Epithelial cell of prostate (primary cell): ENCODE results near the gene PNLIPRP3.

Source experiments
- DNase-seq: peaks from one replicate; pipeline ENCODE4 v3.0.0-alpha.2; 2011; ENCODE audit warnings: low read depth, low spot score
- H3K27ac ChIP-seq: fragments of 450-650 bp; 2 replicates; pipeline ENCODE4 v1.5.1; 2017; ENCODE audit warnings: mild to moderate bottlenecking

PNLIPRP3 gene

DNA sequence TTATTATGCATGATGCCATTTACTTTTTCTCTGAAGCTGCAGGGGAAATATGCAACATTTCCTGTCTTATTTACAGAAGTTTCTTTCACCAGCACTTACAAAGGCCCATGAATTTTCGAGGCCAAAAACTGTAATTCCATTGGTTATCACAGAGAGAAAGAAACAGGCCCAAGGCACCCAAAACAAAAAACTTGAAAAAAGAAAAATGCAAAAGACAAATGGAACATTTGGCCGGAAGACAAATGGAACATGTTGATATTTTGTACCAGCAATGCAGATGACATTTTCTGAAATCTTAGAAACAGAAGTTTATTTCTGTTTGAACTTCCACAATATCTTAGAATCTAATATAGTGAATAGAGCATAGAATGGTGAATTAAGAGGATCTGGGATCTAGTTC, 61.8 kb downstream of the PNLIPRP3 start:
- no peak for DNase-seq
- no peak overlapping the region for H3K27ac ChIP-seq

DNA sequence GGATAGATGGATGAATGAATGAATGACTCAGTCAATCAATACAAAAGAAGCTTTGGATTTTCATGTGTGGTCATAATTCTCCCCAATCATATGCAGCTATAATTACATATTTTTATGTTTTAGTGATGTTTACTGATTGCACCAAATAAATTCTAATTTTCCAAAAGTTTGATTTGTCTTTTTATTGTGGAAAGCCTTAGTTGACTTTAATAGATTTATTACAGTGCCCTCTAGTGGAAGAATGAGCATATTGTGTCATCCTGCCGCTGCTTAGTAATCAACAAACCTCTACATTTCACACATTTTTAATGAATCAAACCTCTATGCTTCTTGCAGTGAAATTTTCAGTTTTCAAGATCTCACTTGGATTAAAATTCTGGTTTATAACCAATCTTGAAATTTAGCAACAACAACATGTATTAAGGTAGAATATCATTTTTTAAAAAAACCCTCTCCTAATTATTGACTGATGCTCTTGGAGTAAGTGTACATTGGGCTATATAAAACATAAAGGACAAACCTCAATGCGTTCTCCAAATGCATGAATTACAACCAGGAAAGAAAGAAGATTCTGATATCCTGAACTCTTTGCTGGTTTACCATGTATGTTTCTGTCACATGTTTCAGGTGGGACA, 62.5 kb downstream of the PNLIPRP3 start:
- no peak for DNase-seq
- H3K27ac ChIP-seq, result no peak overlapping the region

DNA sequence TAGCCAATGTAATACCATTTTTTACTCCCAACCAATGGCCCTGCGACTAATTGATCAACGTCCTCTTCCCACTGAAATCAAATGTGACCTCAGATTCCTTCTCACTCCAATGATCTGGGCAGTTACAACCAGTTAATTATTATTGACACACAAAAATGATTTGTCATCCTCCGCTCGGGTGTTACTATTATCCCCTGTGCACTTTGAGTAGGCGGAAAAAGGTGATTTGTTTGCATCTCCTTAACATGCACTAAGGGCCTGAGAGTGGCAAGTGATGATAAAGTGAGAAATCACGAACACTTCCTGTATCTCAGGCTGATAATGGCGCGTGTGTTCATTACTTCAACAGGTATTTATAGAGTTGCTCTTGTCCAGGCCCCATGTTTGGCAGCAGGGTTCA, 77.1 kb downstream of the PNLIPRP3 start:
- H3K27ac ChIP-seq, result no peak overlapping the region
- no peak for DNase-seq

DNA sequence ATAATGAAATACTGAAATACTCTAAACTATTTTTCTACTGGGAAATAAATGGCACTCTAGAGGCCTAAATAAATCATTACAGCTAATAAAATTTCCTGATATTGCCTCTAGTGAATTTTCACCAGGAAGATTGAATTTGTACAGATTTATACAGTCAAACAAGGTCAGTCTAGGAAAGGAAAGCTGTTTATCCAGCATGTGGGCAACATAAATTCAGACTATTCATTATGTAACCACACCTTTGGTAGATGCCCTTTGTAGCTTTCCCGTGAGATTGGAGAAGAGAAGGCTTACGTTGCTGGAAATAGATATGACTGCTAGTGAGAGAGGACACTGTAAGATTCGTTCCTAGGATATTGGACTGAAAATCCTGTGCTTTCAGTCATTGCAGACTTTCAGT, 82.9 kb downstream of the PNLIPRP3 start:
- no peak for DNase-seq

DNA sequence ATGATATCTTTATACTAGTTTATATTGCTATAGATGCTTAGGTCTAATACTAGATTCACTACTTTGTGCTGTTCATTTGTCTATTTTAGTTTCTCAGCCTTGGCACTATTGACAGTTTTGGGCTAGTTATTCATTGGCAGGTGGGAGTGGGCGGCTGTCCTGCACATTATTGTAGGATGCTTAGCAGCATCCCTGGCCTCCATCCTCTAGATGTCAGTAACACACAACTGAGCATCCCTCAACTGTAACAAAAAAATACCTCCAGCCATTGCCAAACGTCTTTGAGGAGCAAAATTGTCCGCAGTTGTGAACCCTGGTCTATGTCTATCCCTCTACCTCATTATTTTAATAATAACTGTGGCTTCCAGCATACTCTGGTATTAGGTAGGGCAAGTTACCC, 83.7 kb downstream of the PNLIPRP3 start:
- no peak overlapping the region for H3K27ac ChIP-seq
- no peak for DNase-seq

More for the DNA sequence above, 82.9 kb downstream of the PNLIPRP3 start:
- H3K27ac ChIP-seq, result no peak overlapping the region

DNA sequence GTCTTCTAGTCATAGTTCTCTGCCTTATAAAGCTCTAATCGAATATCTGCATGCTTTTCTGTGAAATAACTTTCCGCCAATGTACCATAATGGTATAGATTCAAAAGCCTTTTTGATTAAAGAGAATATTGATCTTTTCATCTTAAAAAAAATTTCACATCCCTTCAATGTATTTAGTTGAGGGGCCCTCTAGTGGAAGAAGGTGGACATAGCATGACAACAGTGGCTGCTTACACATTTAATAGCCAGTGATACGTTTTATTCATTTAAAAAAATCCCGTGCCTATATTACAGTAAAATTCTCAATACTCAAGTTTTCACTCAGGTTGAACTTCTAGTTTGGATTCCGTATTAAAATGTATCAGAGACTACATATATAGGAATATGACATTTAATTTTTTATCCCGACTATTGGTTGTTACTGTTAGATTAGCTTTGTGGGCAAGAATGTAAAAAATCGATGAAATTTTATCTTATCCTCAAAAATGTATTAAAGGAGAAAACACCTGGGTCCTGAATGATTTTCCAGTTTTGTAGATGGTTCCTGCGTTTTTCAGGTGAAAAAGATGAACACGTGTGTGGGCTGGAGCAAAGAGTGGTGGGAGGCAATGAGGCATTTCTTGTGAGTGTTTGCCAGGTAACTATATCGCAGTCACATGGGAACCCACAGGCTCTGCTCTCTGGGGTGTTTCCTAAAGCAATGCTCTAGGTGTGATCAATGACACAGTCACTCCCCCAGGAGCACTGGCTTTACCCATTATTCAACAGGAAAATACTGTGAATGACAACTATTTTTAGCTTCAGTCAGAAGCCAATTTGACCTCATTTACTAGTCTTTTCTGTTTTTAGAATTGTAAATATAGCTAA, 94.0 kb downstream of the PNLIPRP3 start:
- H3K27ac ChIP-seq, result no peak overlapping the region
- no peak for DNase-seq

DNA sequence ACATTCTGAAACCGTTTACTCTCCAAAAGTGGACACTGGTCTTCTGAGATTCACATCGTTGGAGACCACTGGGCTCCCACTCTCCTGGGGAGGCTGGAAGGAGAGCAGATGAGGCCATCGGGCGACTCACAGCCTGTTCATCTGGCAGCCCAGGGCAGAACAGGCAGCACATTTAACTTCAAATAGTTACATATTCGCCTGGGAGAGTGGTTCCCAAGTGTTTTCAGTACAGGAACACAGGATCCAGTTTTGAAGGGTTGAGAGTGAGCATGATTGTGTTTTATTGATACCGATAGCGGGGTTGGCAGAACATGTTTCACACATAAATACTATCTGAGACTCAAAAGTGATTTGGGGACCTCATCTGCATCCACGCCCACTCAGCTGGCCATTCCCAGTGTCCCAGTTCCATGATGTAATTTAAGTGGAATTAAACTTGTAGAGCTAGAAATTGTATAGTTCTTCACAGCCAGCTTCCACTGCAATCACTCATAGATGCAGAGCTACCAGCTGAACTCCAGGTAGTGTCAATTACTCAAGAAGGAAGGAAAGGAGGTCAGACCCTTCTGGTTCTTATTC, 95.2 kb downstream of the PNLIPRP3 start:
- H3K27ac ChIP-seq, result no peak overlapping the region
- DNase-seq, result no peak

DNA sequence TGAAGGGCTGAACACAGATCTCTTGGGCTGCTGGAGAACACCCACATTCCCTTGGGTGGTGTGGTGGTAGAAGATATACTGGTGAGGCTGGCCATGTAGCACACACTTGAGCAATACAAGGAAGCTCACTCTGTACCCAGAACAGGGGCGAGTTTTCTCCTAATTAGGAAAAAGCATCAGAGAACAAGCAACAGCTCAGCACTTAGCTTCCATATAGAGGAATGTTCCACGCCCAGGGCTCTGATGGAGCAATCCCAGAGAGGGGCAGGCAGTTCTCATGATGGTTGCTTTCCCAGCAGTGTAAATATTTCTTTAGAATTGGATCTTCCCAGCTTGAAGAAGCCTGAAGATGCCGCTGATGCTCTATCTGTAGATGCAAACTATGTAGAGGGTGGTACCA, 97.1 kb downstream of the PNLIPRP3 start:
- no peak overlapping the region for H3K27ac ChIP-seq
- DNase-seq, result no peak

DNA sequence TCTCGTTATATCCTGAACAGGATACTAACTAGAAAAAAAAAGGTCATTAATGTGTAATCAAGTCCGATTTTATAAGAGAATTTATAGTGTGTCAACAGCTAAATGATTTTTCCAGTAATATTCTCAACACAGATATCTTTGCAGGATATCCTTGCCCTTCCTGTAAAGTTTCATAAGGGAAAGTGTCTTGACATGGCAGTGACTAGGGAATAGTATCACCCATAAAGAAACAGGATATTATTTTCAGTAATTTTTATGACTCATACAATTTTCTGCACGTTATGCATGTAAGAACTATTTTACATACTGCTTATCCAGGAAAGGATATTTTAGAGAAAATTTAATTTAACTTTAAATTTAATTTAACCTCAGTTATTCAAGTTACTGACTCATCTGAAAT, 98.6 kb downstream of the PNLIPRP3 start:
- no peak overlapping the region for H3K27ac ChIP-seq
- no peak for DNase-seq
